GM21619 (cell line): ENCODE results near the gene PATJ.

Experiments
- ATAC-seq: cut with Tn5 transposase; IDR thresholded peaks from one replicate; pipeline ENCODE4 v1.9.1; 2021; ENCODE audit not compliant: unreplicated experiment

The PATJ gene

GRCh38 chr1:61981870-61982660 lies 239.8 kb downstream of the PATJ start:
- ATAC-seq, result no peak

GRCh38 chr1:61983236-61983635 lies 241.0 kb downstream of the PATJ start:
- ATAC-seq, result no peak

DNA sequence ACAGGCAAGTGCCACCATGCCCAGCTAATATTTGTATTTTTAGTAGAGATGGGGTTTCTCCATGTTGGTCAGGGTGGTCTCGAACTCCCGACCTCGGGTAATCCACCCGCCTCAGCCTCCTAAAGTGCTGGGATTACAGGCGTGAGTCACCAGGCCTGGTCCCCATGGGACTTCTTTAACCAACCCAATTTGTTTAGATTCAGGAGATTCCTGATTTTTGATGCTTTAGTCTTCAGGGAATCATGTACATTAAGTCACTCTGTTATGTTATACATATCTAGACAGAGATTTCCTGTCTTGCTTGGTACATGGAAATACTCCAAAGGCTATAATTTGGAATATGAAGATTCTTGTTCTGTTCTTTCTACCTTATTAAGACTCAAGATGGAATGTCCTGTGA lies 250.0 kb downstream of the PATJ start:
- ATAC-seq, result no peak

DNA sequence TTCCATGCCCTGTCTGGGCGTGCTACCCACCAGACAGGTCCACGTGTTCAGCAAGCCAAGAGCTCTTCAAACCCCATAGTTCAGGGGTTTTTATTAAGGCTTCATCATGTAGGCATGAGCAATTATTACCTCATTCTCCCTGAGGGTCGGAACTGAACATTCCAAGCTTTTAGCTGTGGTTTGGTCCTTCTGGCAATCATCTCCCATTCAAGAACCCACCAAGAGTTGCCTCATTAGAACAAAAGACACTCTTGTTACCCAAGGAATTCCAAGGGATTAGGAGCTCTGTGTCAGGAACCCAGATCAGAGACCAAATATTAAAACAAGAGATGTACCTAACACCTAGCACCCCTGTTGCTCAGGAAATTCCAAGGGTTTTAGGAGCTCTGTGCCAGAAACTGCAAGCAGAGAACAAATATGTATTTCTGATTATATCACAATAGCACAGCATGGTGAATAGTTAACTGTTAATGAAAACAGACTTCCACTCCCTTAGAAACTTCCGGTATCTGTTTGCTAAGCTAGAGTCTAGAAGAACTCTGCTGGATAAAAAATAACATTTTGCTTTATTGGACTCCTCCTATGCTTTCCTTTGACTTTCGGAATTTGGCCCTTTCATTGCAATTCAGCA lies 251.2 kb downstream of the PATJ start:
- ATAC-seq, result no peak

GRCh38 chr1:61995641-61996040 lies 253.4 kb downstream of the PATJ start:
- no peak for ATAC-seq

DNA sequence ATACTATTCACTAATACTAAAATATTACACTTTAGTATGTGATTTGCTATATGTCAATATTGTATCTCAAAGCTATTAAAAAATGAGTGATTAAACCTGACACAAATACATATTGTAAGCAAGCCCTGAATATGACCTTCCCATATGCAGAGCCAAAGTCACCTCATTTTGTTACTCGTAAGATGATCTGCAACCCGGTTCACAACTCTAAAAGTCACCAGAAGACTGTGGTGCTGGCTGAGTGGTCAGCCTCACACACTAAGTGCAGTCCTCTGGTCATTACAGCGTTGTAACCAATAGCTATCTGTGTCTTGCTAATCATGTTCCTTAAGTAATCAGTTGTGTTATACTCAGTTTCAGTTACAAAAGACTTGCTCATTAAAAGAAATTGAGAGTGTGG lies 254.8 kb downstream of the PATJ start:
- no peak for ATAC-seq

DNA sequence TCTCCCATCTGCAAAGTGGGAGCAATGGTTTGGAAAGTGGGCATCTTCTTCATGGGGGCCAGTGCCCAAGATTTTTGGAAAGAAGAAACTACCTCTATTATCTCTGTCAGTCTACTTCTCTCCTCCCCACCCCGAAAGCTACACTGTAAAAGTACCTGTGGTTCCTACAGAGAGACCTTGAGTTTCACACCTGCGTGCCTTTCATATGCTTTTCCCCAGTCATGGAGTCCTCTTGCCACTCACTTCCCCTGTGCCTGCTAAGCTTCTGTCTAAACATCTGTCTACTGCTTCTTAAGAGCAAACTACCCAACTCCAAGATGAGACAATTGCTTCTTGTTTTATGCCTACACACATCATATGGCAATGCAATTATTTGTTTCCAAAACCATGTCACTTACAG lies 261.5 kb downstream of the PATJ start:
- ATAC-seq, result no peak

GRCh38 chr1:62006690-62007089 lies 264.4 kb downstream of the PATJ start:
- ATAC-seq, result no peak

- no peak for ATAC-seq
Observed at GRCh38 chr1:62011006-62011405, 268.7 kb downstream of the PATJ start.

- ATAC-seq, result no peak
Observed at GRCh38 chr1:62012095-62012494, 269.8 kb downstream of the PATJ start.

GRCh38 chr1:62012836-62013235 lies 270.6 kb downstream of the PATJ start:
- ATAC-seq, result no peak

- ATAC-seq, result no peak
Observed at GRCh38 chr1:62013264-62013663, 271.0 kb downstream of the PATJ start.

DNA sequence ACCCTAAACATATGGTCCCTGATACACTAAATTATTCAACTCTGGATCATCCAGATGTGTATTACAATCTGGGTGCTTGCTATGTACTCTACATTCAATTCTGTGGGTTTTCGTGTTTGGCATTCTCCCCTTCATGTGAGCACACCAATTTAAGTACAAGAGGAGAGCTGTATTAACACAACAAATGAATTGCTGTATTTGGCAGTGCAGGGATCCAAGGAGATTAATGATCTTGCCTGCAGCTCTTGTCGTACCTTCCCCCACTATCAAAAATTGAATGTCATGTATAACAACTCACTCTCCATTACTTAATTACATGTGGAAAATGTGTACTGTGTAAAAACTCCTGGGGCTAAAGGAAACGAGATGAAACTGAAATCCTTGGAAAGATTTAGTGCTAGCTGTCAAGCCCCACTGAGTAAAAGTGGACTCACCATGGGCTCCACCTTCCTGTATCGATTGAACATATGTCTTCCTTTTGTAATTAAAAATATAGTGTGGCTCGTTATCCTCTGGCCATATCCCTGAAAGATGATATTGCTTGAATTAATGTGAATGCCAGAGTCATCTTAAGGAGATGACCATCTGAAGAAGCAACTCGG lies 280.2 kb downstream of the PATJ start:
- no peak for ATAC-seq

- no peak for ATAC-seq
Observed at GRCh38 chr1:62024690-62025089, 282.4 kb downstream of the PATJ start.

DNA sequence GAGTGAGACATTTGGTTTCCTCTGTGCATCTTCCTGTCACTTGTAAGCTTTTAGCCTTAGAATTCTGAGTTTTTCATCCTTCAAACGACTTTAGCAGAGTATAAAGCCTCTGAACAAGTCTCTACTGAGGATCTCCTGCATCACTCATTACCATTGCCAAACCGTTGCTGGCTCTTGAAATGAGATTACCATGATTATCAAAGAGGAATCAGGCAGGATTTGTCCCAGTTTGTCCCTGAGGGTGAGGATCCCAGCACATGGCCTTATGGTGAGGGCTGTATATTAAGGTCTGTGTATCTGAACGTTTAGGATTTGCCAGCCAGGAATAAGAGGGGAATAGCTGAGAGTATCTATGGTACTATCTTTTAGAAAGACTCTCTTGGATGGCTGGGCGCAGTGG lies 282.9 kb downstream of the PATJ start:
- no peak for ATAC-seq

- ATAC-seq, result no peak
Observed at GRCh38 chr1:62025892-62026291, 283.6 kb downstream of the PATJ start.

DNA sequence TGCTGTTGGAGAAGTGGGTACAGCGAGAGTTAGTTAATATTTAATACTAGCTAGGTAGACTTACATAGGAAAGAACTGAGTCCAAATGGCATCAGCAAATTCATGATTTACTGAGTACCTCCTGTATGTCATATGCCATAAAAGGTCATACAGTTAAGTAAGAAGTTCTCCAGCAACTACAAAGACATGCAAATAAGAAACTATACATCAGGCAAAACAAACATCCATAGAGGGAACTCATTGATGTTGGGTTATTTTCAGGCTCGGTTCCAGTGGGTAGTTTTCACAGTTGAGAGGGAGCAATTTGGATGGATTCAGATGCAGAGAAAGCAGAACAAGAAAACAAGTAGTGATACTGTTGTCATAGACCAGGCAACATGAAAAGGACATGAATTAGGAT lies 287.4 kb downstream of the PATJ start:
- ATAC-seq, result no peak

GRCh38 chr1:62034790-62035189 lies 292.5 kb downstream of the PATJ start:
- ATAC-seq, result no peak

DNA sequence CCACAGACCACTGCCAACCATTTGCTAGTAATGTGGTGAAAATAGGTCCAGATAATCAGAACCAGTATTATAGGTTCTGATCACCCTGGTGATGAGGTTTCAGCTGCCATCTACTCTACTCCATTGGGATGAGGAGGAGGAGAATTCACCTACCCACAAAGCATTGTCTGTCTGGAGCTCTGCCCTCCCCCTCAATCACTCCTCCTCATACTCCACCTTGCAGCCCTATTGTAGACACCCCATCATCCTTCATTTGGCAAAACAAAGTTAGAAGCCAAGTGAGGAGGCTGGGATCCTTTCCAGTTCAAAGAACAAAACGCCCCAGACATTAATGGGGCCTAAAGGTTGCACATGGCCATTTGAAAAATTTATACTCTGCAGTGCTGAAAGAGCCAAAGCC lies 295.0 kb downstream of the PATJ start:
- ATAC-seq, result no peak

DNA sequence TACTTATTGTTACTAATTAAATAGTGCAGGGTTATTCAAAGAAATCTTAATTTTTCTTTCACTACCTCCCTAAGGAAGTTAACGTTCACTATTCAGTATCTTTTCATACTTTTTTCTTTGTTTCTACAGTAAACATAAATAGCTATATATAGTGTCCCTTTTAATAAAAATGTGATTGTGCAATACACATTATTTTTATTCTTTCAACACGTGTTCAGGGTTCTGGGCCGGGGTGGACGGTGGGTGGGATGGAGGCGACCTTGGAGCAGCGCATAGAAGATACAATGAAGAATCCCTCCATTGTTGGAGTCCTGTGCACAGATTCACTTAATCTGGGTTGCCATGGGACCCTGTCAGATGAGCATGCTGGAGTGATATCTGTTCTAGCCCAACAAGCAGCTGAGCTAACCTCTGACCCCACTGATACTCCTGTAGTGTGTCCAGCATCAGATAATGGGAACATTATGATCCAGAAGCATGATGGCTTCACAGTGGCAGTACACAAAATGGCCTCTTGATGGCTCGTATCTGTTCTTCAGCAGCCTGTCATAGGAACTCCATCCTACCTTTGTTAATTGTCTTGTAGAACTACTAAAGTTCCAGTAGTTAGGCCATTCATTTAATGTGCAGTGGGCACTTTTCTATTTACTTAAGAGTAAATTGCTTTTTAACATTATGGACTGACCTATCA lies 296.5 kb downstream of the PATJ start:
- ATAC-seq, result no peak

GRCh38 chr1:62040450-62040849 lies 298.2 kb downstream of the PATJ start:
- no peak for ATAC-seq

GRCh38 chr1:62040973-62041372 lies 298.7 kb downstream of the PATJ start:
- ATAC-seq, result no peak
